Transverse colon (tissue), 4 donors: ENCODE results near the gene DAAM1.

Experiments used
- CTCF ChIP-seq, 5 experiments: fragments of 200-600 bp in 3 of 5; fragments of 450-650 bp in 2 of 5; sonication (generic) in 3 of 5; IDR thresholded peaks; 1 replicate in 2 of 5; 2 replicates in 3 of 5; pipeline ENCODE4 v1.5.1; 2016 to 2017; ENCODE audit warnings: antibody characterized with exemption in 5 of 5, inconsistent platforms in 3 of 5, mild to moderate bottlenecking in 2 of 5, moderate library complexity in 1 of 5
- POLR2AphosphoS5 ChIP-seq, 3 donors: sonication (generic); formaldehyde crosslinking; IDR thresholded peaks; one replicate each; pipeline ENCODE4 v1.6.1; 2016; ENCODE audit warnings: antibody characterized with exemption in 3 of 3

DNA sequence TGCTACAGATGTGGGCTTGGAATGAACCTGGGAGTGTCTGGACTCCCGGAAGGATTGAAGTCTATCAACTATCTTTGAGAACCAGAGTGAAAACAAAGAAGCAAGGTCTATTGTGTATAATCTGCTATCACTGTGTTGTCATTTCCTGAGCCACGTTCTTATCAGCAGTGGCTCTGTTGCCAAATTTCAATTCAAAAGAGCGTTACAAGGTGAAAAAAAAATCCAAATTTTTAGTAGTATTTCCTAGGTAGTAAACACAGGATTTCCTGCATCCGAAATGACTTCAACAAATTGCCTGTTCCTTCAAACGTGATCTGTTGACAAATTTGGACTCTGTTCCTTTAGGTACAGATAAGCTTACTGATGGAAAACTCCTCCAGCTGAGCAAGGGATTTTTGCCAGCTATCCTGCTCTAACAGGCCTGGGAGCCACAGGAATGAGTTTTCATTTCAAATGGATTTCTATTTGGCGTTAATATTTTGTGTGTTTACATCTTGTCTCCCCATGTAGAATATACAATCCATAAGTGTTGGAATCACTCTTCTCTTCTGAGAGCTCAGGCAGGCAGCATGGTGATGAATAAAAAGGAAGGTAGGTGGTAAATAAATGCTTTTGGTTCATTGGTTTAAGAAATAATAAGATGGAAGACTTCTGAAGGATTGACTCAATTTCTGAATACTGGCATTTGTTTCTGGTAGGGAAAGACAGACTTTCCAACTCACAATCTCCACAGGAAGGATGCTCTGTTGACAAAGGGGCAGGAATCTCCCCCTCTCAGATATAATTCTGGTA is 218.2 kb downstream of the DAAM1 start:
- TF ChIP-seq CTCF (IDR thresholded peaks at IDR 0.05) (no peak), POLR2AphosphoS5 (IDR thresholded peaks at IDR 0.05) (no peak)
